OCI-LY7 (cell line): ENCODE results near the gene AMPH. TPM values are rescaled to one million over a fixed set of nuclear protein-coding genes. Genes with fewer than 3 reads are reported as not detected.

Experiments
- BruUV-seq: library from RNA; stranded (reverse); fragments of 400-500 nt; replicated peaks from 2 replicates; lab custom pipeline; 2021; lab: Mats Ljungman, UMichigan
- CTCF ChIA-PET: fragments of 300-600 bp; sonication (Branson Sonifier 250); formaldehyde crosslinking; loops from one replicate; lab custom pipeline; 2022; ENCODE audit warnings: antibody characterized with exemption; ENCODE audit not compliant: unreplicated experiment; lab: Charles Lee
- POLR2A ChIA-PET: fragments of 300-600 bp; sonication (Branson Sonifier 250); formaldehyde crosslinking; loops from one replicate; lab custom pipeline; 2022; ENCODE audit warnings: antibody characterized with exemption; lab: Charles Lee
- DNase-seq: peaks from one replicate; pipeline ENCODE4 v3.0.0-alpha.2; 2015; ENCODE audit warnings: low spot score
- H2AFZ ChIP-seq: fragments of 200-600 bp; sonication (generic), shearing (Covaris generic); 2 replicates; pipeline ENCODE4 v1.6.1; 2014; ENCODE audit warnings: mild to moderate bottlenecking, antibody characterized with exemption, low read length, moderate library complexity
- H3K27ac ChIP-seq: fragments of 200-600 bp; sonication (generic); 2 replicates; pipeline ENCODE4 v1.5.1; 2014; ENCODE audit warnings: mixed run types, low read depth, mild to moderate bottlenecking, moderate library complexity, low read length, inconsistent platforms; ENCODE audit not compliant: poor library complexity, severe bottlenecking
- H3K36me3 ChIP-seq: fragments of 200-600 bp; sonication (generic); 2 replicates; pipeline ENCODE4 v1.6.1; 2014; ENCODE audit warnings: mild to moderate bottlenecking, antibody characterized with exemption, low read length, moderate library complexity, mixed read lengths; ENCODE audit not compliant: insufficient read depth
- H3K4me1 ChIP-seq: fragments of 200-600 bp; sonication (generic); 2 replicates; pipeline ENCODE4 v1.5.1; 2014; ENCODE audit warnings: mild to moderate bottlenecking, low read length; ENCODE audit not compliant: insufficient read depth, poor library complexity, severe bottlenecking
- H3K4me2 ChIP-seq: fragments of 200-600 bp; sonication (generic); 2 replicates; pipeline ENCODE4 v1.6.1; 2014; ENCODE audit warnings: mild to moderate bottlenecking, low read length
- H3K4me3 ChIP-seq: fragments of 200-600 bp; sonication (generic); 2 replicates; pipeline ENCODE4 v1.5.1; 2014; ENCODE audit warnings: mild to moderate bottlenecking, low read depth, low read length; ENCODE audit not compliant: poor library complexity, severe bottlenecking
- H3K79me2 ChIP-seq: fragments of 200-600 bp; sonication (generic); 2 replicates; pipeline ENCODE4 v1.6.1; 2016; ENCODE audit warnings: low read depth, mild to moderate bottlenecking, low read length, moderate library complexity, mixed read lengths; ENCODE audit not compliant: insufficient read depth
- H3K9me2 ChIP-seq: fragments of 200-600 bp; sonication (generic); 2 replicates; pipeline ENCODE4 v1.6.1; 2016; ENCODE audit warnings: mild to moderate bottlenecking, low read length, mixed read lengths; ENCODE audit not compliant: insufficient read depth
- H3K9me3 ChIP-seq: fragments of 200-600 bp; sonication (generic); 2 replicates; pipeline ENCODE4 v1.6.1; 2014; ENCODE audit warnings: mild to moderate bottlenecking, mixed run types, low read length, mixed read lengths
- H4K20me1 ChIP-seq: fragments of 200-600 bp; sonication (generic); 2 replicates; pipeline ENCODE4 v1.6.1; 2014; ENCODE audit warnings: mild to moderate bottlenecking, antibody characterized with exemption, low read length, moderate library complexity, mixed read lengths; ENCODE audit not compliant: insufficient read depth
- EZH2phosphoT487 ChIP-seq: fragments of 200-600 bp; sonication (generic); IDR thresholded peaks from 2 replicates; pipeline ENCODE4 v1.6.1; 2018; ENCODE audit warnings: low read depth, borderline replicate concordance, mild to moderate bottlenecking, mixed run types, antibody characterized with exemption, low read length, moderate library complexity, mixed read lengths
- intact Hi-C: fragments of 100-400 bp; cut with micrococcal nuclease; formaldehyde crosslinking; loops from one replicate; pipeline ENCODE4 v1.10.0; 2022; ENCODE audit not compliant: unreplicated experiment
- total RNA-seq, 2 experiments: library from RNA; depleted of rRNA in 1 of 2; stranded (reverse); fragments of >200 nt in 1 of 2; shearing (Covaris generic) in 1 of 2; gene quantifications; 2 replicates each; pipeline ENCODE4 v1.2.3, GENCODE V29; 2014 to 2022
- TF ChIP-seq, protein P1 (sequence below): fragments of 200-600 bp; sonication (generic); conservative IDR thresholded peaks from 2 replicates; pipeline ENCODE4 v1.5.1; 2014; ENCODE audit warnings: mild to moderate bottlenecking, antibody characterized with exemption, low read length, moderate library complexity, mixed read lengths

AMPH gene
- total RNA-seq, 2 experiments from 2014 or later, result not detected

DNA sequence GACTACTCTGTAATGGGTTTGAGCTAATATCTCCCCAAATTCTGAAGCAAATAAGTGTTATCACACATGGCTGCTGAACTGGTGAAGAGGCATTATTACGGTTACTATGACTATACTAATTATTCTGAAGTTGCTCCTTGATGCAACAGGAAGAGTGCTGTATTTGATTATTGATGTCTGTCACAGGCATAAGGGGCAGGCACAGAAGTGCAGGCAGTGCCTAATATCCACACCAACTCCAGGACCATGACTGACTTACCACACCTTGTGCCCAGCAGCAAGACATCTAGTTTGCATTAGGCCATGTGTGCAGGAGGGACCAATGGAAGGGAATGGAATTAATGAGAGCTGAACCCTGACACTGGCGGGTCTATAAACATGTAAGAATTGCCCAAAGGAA lies 62.7 kb downstream of the AMPH start:
- BruUV-seq, result no TSS peak
- ChIA-PET POLR2A (no interaction called here), CTCF (no interaction called here)
- Histone ChIP-seq H3K4me3 (no peak overlapping the region), H3K36me3 (no peaks in the 10 kb centered on the region), H2AFZ (no peak overlapping the region), H3K27ac (no peak overlapping the region), H3K4me1 (no peaks in the 10 kb centered on the region), H3K79me2 (no peaks in the 10 kb centered on the region), H3K9me3 (no peaks in the 10 kb centered on the region), H3K9me2 (no peaks in the 10 kb centered on the region), H3K4me2 (no peak overlapping the region), H4K20me1 (no peaks in the 10 kb centered on the region)
- intact Hi-C loops, result no loop called here
- DNase-seq, result no peak
- TF ChIP-seq, protein P1, sequence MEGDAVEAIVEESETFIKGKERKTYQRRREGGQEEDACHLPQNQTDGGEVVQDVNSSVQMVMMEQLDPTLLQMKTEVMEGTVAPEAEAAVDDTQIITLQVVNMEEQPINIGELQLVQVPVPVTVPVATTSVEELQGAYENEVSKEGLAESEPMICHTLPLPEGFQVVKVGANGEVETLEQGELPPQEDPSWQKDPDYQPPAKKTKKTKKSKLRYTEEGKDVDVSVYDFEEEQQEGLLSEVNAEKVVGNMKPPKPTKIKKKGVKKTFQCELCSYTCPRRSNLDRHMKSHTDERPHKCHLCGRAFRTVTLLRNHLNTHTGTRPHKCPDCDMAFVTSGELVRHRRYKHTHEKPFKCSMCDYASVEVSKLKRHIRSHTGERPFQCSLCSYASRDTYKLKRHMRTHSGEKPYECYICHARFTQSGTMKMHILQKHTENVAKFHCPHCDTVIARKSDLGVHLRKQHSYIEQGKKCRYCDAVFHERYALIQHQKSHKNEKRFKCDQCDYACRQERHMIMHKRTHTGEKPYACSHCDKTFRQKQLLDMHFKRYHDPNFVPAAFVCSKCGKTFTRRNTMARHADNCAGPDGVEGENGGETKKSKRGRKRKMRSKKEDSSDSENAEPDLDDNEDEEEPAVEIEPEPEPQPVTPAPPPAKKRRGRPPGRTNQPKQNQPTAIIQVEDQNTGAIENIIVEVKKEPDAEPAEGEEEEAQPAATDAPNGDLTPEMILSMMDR, result no peak
- TF ChIP-seq EZH2phosphoT487, result no peak

DNA sequence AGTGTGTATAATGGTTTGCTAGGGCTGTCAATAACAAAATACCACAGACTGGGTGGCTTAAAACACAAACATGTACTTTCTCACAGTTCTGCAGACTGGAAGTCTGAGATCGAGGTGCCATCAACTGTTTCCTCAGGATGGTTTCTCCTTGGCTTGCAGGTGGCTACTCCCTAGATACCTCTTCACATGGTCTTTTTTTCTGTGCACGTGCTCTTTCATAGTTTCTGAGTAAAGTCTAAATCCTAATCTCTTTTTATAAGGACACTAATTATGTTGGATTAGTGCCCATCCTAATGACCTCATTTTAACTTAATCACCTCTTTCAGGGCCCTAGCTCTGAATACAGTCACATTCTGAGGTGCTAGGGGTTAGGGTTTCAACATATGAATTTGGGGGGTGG lies 65.9 kb downstream of the AMPH start:
- no peak overlapping the region for H3K4me3 ChIP-seq
- H2AFZ ChIP-seq, result no peak overlapping the region
- H3K9me2 ChIP-seq, result no peaks in the 10 kb centered on the region
- H4K20me1 ChIP-seq, result no peaks in the 10 kb centered on the region
- no TSS peak for BruUV-seq
- no peak overlapping the region for H3K27ac ChIP-seq
- CTCF ChIA-PET, result no interaction called here
- no peak for DNase-seq
- no peak overlapping the region for H3K4me2 ChIP-seq
- no peak for TF ChIP-seq EZH2phosphoT487
- TF ChIP-seq, protein P1, result no peak
- POLR2A ChIA-PET, result interaction anchor here (0.5 to 0.7 kb wide), 3 partner anchors 80 to 234 kb away, joined by 3 read pairs; no protein-coding TSS in a partner anchor
- no peaks in the 10 kb centered on the region for H3K79me2 ChIP-seq
- intact Hi-C loops, result no loop called here
- no peaks in the 10 kb centered on the region for H3K36me3 ChIP-seq
- H3K4me1 ChIP-seq, result no peaks in the 10 kb centered on the region
- H3K9me3 ChIP-seq, result no peaks in the 10 kb centered on the region

GRCh38 chr7:38563741-38564140 lies 67.4 kb downstream of the AMPH start:
- CTCF ChIA-PET, result no interaction called here
- intact Hi-C loops, result no loop called here

More at GRCh38 chr7:38563741-38564140, 67.4 kb downstream of the AMPH start:
- Histone ChIP-seq H3K4me3 (no peak overlapping the region), H3K79me2 (no peaks in the 10 kb centered on the region), H3K4me1 (no peaks in the 10 kb centered on the region), H3K9me3 (no peaks in the 10 kb centered on the region), H3K27ac (no peak overlapping the region), H3K4me2 (no peak overlapping the region), H4K20me1 (no peaks in the 10 kb centered on the region), H3K36me3 (no peaks in the 10 kb centered on the region), H2AFZ (no peak overlapping the region), H3K9me2 (no peaks in the 10 kb centered on the region)
- BruUV-seq, result no TSS peak
- POLR2A ChIA-PET, result no interaction called here
- DNase-seq, result no peak
- TF ChIP-seq, protein P1, result no peak
- no peak for TF ChIP-seq EZH2phosphoT487
